Transverse colon (tissue), 4 donors: ENCODE results near the gene INTS6L. TPM values are rescaled to one million over a fixed set of nuclear protein-coding genes. Genes with fewer than 3 reads are reported as not detected.

Source experiments
- DNase-seq: peaks from one replicate; pipeline ENCODE4 v3.0.0-alpha.2; 2019
- H3K27ac ChIP-seq, 4 donors: fragments of 200-600 bp; sonication (generic); 2 replicates each; pipeline ENCODE4 v1.5.1; 2016 to 2018; ENCODE audit warnings: inconsistent platforms in 4 of 4
- H3K27me3 ChIP-seq: fragments of 200-600 bp; sonication (generic); 2 replicates; pipeline ENCODE4 v1.5.1; 2017; ENCODE audit warnings: inconsistent platforms
- H3K36me3 ChIP-seq, 4 donors: fragments of 200-600 bp; sonication (generic); 2 replicates each; pipeline ENCODE4 v1.5.1; 2017 to 2019; ENCODE audit warnings: inconsistent platforms in 4 of 4
- H3K4me1 ChIP-seq, 4 donors: fragments of 200-600 bp; sonication (generic); 2 replicates each; pipeline ENCODE4 v1.5.1; 2017 to 2020; ENCODE audit warnings: inconsistent platforms in 4 of 4
- H3K4me3 ChIP-seq, 4 donors: fragments of 200-600 bp; sonication (generic); 1 replicate in 1 of 4; 2 replicates in 3 of 4; pipeline versions ENCODE4 v1.5.1 to v1.6.1; 2017 to 2019; ENCODE audit warnings: inconsistent platforms in 4 of 4
- H3K9me3 ChIP-seq, 2 donors: fragments of 200-600 bp; sonication (generic); 2 replicates each; pipeline ENCODE4 v1.5.1; 2017 to 2019; ENCODE audit warnings: inconsistent platforms in 2 of 2
- EP300 ChIP-seq: sonication (generic); formaldehyde crosslinking; IDR thresholded peaks from one replicate; pipeline ENCODE4 v1.6.1; 2017; ENCODE audit warnings: antibody characterized with exemption, low read depth
- POLR2A ChIP-seq: fragments of 450-650 bp; IDR thresholded peaks from one replicate; pipeline ENCODE4 v1.6.1; 2016; ENCODE audit warnings: antibody characterized with exemption, mild to moderate bottlenecking, moderate library complexity
- POLR2AphosphoS5 ChIP-seq, 3 donors: sonication (generic); formaldehyde crosslinking; IDR thresholded peaks; one replicate each; pipeline ENCODE4 v1.6.1; 2016; ENCODE audit warnings: antibody characterized with exemption in 3 of 3
- WGBS, 2 donors: methylation state at CpG; one replicate each; pipeline ENCODE4 v1.1.5; 2018; ENCODE audit warnings: low coverage in 1 of 2; 5-methylcytosine and 5-hydroxymethylcytosine counted together
- in situ Hi-C, 4 donors: fragments of 200-750 bp; cut with MboI; loops; one replicate each; pipeline versions ENCODE4 v1.15.0 to v1.15.1; 2017; ENCODE audit warnings: low sequenced_read_pairs in 3 of 4, low pct_ligation_motif_present in 1 of 4, low pct_unique_long_range_greater_than_20kb in 1 of 4
- intact Hi-C: fragments of 100-400 bp; cut with DNase I; formaldehyde crosslinking; loops from one replicate; pipeline ENCODE4 v1.15.1; 2023; ENCODE audit warnings: low total_unique reads
- total RNA-seq, 4 donors: library from RNA; depleted of rRNA; stranded (reverse); fragments of >200 nt; gene quantifications; one replicate each; pipeline ENCODE4 v1.1.0, GENCODE V29; 2016
- TF ChIP-seq, protein P1 (sequence below), 5 experiments: fragments of 200-600 bp in 3 of 5; fragments of 450-650 bp in 2 of 5; sonication (generic) in 3 of 5; IDR thresholded peaks; 1 replicate in 2 of 5; 2 replicates in 3 of 5; pipeline ENCODE4 v1.5.1; 2016 to 2017; ENCODE audit warnings: antibody characterized with exemption in 5 of 5, inconsistent platforms in 3 of 5, mild to moderate bottlenecking in 2 of 5, moderate library complexity in 1 of 5

Gene INTS6L, protein sequence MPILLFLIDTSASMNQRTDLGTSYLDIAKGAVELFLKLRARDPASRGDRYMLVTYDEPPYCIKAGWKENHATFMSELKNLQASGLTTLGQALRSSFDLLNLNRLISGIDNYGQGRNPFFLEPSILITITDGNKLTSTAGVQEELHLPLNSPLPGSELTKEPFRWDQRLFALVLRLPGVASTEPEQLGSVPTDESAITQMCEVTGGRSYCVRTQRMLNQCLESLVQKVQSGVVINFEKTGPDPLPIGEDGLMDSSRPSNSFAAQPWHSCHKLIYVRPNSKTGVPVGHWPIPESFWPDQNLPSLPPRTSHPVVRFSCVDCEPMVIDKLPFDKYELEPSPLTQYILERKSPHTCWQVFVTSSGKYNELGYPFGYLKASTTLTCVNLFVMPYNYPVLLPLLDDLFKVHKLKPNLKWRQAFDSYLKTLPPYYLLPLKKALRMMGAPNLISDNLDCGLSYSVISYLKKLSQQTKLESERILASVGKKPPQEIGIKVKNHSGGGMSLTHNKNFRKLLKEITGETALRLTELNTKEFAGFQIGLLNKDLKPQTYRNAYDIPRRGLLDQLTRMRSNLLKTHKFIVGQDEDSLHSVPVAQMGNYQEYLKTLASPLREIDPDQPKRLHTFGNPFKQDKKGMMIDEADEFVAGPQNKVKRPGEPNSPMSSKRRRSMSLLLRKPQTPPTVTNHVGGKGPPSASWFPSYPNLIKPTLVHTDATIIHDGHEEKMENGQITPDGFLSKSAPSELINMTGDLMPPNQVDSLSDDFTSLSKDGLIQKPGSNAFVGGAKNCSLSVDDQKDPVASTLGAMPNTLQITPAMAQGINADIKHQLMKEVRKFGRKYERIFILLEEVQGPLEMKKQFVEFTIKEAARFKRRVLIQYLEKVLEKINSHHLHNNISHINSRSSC
- 100 to 1,000 TPM in 1 of 4 donors, 10 to 100 TPM in 3; 23.5 to 195 (median 44.4) TPM for total RNA-seq

DNA sequence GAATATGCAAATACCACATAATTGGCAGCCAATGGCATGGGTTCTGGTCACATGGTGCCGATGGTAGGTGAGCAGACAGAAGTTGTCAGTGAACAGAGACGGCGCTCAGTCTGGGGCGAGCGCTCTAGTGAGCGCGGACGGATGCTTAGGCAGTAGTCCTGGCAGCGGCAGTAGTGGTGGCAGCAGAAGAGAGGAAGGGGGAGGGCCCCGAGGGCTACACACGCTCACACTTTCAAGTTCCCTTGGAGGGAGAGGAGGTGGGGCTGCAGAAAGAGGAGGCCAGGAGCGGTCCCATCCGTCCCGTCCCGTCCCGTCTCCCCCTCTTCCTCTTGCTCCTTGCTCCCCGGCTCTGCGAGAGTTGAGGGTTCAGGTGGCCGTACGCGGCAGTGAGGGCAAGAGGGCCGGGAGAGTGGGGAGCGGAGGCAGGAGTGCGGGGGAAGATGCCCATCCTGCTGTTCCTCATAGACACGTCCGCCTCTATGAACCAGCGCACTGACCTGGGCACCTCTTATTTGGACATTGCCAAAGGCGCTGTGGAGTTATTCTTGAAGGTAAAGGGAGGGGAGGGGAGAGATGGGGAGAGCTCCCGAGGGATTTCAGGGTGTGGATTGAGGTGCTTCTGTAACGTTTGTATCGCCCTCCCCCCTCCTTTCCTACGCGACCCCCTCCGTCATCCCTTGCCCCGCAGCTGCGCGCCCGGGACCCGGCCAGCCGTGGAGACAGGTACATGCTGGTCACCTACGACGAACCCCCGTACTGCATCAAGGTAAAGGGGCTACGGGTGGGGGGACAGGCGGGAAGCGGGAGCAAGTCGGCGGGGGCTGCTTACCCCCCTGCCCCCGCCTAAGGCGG lies at the start of gene INTS6L:
Gene INTS6L, plus strand, starts transcription at position 108 of the 852 bp plus-strand sequence. Its CDS starts 333 bp downstream, at position 441.
- Histone ChIP-seq H3K27ac (peak within 1 kb of the TSS; percentile 91 to 98 (median 97)), H3K36me3 (no peaks in the 10 kb centered on the region), H3K27me3 (no peaks in the 10 kb centered on the region), H3K4me3 (peak within 1 kb of the TSS; percentile 50 to 87 (median 77)), H3K4me1 (peaks cover 0 to 21% (median 0%) of the 10 kb centered on the region in 4 donors), H3K9me3 (no peaks in the 10 kb centered on the region)
- peak; percentile 91 for DNase-seq
- in situ Hi-C loops (no loop called here), intact Hi-C loops (no loop called here)
- peak; percentile 98 for TF ChIP-seq POLR2A
- TF ChIP-seq, protein P1, sequence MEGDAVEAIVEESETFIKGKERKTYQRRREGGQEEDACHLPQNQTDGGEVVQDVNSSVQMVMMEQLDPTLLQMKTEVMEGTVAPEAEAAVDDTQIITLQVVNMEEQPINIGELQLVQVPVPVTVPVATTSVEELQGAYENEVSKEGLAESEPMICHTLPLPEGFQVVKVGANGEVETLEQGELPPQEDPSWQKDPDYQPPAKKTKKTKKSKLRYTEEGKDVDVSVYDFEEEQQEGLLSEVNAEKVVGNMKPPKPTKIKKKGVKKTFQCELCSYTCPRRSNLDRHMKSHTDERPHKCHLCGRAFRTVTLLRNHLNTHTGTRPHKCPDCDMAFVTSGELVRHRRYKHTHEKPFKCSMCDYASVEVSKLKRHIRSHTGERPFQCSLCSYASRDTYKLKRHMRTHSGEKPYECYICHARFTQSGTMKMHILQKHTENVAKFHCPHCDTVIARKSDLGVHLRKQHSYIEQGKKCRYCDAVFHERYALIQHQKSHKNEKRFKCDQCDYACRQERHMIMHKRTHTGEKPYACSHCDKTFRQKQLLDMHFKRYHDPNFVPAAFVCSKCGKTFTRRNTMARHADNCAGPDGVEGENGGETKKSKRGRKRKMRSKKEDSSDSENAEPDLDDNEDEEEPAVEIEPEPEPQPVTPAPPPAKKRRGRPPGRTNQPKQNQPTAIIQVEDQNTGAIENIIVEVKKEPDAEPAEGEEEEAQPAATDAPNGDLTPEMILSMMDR (IDR thresholded peaks at IDR 0.05) = no peak
- peak; percentile 98 to 99 (median 98) for TF ChIP-seq POLR2AphosphoS5 (IDR thresholded peaks at IDR 0.05)
- TF ChIP-seq EP300 = no peak
- 54% methylated on average over 50 of the region's 50 CpGs; no CpG with 5 or more reads in 1 of the 2 donors for WGBS, 2 donors

DNA sequence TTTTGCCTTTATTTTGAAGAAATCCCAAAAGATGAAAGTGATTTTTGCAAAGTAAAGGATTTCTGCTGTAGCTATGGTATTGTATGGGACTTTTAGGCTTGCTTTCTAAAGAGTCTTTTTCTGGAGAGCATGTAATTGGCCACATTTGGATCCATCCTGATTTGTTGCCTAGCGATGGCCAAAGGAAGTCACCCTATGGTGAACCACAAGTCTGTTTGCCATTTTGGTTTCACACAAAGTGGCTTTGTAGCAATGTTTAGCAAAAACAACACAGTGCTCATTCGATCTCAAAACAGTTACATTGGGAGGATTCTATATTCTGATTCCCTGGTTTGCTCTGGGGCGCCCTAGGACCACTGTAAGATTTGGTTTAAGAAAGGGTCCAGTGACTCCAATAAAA lies 44.1 kb upstream of the INTS6L start:
- H3K27me3 ChIP-seq = no peaks in the 10 kb centered on the region
- DNase-seq = no peak
- in situ Hi-C loops (loop anchor here in 2 of 4 donors (25.0 kb wide), 2 partner anchors 111 to 289 kb away; no protein-coding TSS in a partner anchor), intact Hi-C loops (no loop called here)
- H3K27ac ChIP-seq = no peak overlapping the region
- H3K4me1 ChIP-seq = no peaks in the 10 kb centered on the region
- TF ChIP-seq POLR2A (no peak), EP300 (no peak), POLR2AphosphoS5 (IDR thresholded peaks at IDR 0.05) (no peak)
- TF ChIP-seq, protein P1 (IDR thresholded peaks at IDR 0.05) = no peak
- no peaks in the 10 kb centered on the region for H3K36me3 ChIP-seq
- 62% methylated on average over 3 of the region's 3 CpGs; no CpG with 5 or more reads in 1 of the 2 donors for WGBS, 2 donors
- H3K4me3 ChIP-seq = no peak overlapping the region
- no peaks in the 10 kb centered on the region for H3K9me3 ChIP-seq

DNA sequence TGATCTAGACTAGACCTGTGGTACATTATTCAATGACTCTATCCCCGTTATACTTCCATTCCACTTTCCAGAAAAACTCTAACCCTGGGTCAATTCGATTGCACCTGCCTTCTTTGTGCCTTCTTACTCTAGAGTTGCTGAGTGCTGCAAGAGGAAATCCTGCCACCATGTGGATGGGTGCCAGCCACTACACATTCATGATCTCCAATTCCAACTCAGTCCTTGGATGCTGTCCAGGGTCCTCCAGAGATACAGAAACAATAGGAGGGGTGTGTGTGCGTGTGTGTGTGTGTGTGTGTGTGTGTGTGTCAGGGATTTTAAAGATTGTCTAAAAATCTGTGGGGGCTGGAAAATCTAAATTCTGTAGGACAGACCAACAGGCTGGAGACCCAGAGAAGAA lies 42.9 kb upstream of the INTS6L start:
- Histone ChIP-seq H3K27me3 (no peaks in the 10 kb centered on the region), H3K4me1 (no peaks in the 10 kb centered on the region), H3K4me3 (no peak overlapping the region), H3K36me3 (no peaks in the 10 kb centered on the region), H3K9me3 (no peaks in the 10 kb centered on the region), H3K27ac (no peak overlapping the region)
- intact Hi-C loops (no loop called here), in situ Hi-C loops (loop anchor here in 2 of 4 donors (25.0 kb wide), 2 partner anchors 110 to 290 kb away; no protein-coding TSS in a partner anchor)
- DNase-seq = peak; percentile 47
- TF ChIP-seq, protein P1 (IDR thresholded peaks at IDR 0.05) = peak; percentile 11 to 33 (median 20)
- no peak for TF ChIP-seq POLR2A
- whole genome bisulfite sequencing, 2 donors = 17% methylated on average over 3 of the region's 3 CpGs; no CpG with 5 or more reads in 1 of the 2 donors
